ENCODE measurements around the gene SLC26A8. TPM values are rescaled to one million over a fixed set of nuclear protein-coding genes. Genes with fewer than 3 reads are reported as not detected.
"Not testable (repeated sequence)": the region's sequence is repeated elsewhere in the genome, so short reads cannot be mapped to it uniquely, and the experiment has no call there.

The SLC26A8 gene
- total RNA-seq, 1 donor from 2014 or later, result 0.20 TPM

DNA sequence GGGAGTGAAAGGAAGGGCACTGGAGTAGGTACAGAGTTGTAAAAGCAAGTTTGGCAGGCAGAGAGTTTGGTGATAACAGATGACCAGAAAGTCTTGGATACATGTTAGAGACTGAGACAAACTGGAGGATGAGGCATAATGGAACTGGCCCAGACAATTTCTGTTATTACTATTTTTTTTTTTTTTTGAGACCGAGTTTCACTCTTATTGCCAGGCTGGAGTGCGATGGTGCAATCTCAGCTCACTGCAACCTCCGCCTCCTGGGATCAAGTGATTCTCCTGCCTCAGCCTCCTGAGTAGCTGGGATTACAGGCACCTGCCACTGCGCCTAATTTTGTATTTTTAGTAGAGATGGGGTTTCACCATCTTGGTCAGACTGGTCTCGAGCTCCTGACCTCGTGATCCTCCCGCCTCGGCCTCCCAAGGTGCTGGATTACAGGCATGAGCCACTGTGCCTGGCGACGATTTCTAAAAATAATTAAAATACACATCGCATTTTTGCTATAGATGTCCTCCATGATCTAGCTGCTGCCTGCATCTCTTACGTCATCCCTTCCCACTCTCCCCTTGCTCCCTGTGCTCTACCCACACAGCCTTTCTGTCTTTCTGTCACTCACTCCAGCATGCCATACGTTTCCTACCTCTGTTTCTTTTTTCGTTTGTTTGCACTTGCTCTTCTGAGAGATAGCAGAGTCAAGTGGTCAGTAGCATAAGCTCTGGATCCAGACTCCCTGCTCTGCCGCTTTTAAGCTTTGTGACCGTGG, 26.7 kb upstream of the SLC26A8 start:
- DNase-seq, result no peak

GRCh38 chr6:36050305-36050704, 25.9 kb upstream of the SLC26A8 start:
- DNase-seq, result no peak

GRCh38 chr6:36049582-36049981, 25.1 kb upstream of the SLC26A8 start:
- DNase-seq, result no peak

DNA sequence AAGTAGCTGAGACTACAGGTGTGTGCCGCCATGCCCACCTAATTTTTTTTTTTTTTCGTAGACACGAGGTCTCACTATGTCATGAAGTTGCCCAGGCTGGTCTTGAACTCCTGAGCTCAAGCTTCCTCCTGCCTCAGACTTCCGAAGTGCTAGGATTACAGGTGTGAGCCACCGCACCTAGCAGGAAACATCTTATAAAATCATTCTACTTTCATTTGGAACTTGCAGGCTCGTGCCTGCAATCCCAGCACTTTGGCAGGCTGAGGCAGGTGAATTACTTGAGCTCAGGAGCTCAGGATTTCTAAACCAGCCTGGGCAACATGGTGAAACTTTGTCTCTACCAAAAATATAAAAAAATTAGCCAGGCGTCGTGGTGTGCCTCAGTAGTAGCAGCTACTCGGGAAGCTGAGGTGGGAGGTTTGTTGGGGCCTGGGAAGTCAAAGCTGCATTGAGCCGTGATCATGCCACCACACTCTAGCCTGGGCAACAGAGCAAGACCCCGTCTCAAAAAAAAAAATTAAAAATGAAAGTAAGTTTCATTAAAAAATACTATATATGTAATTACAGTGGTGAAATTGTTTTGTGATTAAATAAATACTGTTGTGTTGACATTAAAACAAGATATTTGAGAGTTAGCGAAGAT, 18.3 kb upstream of the SLC26A8 start:
- DNase-seq, result no peak

- DNase-seq, result no peak
Measured at GRCh38 chr6:36040958-36041357, 16.5 kb upstream of the SLC26A8 start.

DNA sequence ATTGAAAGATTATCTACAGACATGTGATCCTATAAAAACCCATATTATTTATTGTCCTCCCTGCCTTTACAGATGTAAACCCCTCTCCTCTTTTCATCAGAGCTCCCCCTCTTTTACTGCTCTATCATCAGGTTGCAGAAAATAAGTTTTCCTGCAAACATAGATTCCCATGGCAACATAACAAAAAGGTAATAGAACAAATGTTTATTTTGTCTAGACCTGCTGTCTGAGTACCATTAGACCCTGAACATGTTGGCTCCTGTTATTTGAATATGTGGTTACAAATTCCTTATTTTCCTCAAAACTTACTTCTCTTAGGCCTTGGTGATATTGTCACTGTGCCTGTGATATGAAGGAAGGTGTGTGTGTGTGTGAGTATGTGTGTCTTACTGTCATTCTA, 14.7 kb upstream of the SLC26A8 start:
- no peak for DNase-seq

DNA sequence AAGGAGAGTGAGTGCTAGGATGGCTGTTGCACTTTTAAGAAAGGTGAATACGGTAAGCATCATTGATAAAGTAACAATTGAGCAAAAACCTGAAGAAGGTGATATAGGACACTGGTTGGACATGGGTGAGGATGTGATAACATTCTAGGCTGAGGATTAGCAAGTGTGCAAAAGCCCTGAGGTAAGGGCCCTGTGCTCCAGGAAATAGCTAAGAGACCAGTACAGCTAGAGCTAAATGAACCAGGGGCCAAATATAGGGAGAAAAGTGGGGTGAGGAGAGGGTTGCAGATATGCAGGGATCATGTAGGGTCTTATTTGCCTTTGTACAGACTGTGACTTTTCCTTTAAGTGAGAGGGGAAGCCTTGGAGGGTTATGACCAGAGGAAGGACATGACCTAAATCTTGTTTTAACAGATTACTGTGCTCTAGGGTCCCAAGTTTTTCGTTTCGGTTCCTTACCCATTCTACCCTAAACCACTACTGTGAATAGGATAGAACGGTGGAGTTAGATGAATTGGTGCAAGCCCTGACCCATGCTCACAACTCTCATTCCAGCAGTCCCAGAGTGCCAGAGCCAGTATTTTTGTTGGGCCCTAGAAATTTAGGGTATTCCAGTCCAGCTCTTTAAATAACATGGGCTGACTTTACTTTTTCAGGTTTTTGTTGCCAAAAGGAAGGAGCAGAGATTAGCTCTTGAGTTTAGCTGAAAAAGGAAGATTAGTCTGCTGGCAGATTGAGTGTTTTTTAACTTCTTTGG, 13.9 kb upstream of the SLC26A8 start:
- DNase-seq, result no peak

DNA sequence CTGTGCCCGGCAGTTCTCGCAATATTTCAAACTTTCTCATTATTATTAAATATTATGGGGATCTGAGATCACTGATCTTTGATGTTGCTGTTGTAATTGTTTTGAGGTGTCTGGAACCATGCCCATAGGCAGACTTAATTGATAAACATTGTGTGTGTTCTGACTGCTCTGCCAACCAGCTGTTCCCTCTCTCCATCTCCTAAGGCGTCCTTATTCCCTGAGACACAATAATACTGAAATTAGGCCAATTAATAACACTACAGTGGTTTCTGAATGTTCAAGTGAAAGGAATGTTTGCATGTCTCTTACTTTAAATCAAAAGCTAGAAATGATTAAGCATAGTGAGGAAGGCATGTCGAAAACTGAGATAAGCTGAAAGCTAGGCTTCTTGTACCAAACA, 10.8 kb upstream of the SLC26A8 start:
- no peak for DNase-seq

- no peak for DNase-seq
Measured at GRCh38 chr6:36034441-36034840, 10.0 kb upstream of the SLC26A8 start.

DNA sequence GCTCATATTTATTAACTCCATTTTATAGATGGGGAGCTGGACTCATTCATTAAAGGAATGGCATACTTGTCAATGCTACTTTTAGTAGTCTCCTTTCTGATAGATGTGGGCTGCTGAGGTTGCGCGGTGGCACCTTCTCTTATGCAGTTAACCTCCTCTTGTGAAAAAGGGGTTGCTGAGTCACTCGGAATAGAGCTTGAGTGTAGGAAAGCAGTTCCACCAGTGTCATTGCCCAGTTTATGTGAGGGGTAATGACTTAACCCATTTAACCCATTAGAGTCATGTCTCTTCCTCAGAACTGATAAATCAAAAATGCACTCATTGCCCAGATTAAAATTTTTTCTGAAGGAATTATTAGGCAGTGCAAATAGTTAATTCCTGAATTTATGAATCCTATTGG, 9.5 kb upstream of the SLC26A8 start:
- no peak for DNase-seq

- DNase-seq, result not testable (repeated sequence)
Measured at GRCh38 chr6:36033144-36033543, 8.7 kb upstream of the SLC26A8 start.

GRCh38 chr6:36032261-36032660, 7.8 kb upstream of the SLC26A8 start:
- DNase-seq, result no peak

DNA sequence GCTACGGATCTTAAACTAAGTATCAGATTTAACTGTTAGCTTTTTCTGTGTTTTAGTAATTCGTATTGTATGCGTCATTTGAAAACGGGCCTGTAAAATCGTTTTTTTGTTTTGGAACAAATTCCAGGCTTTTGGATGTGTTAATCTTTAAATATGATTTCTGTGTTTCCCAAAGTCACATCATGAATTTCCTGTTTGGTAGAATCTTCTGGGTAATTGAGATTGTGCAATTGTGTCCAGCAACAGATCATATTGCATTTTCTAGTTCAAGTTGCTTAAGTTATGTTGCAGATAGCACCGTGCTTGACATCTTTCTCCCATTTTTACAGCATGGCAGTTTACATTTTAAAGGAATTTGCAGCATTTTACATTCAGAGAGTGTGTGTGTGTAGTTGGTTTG, 5.0 kb upstream of the SLC26A8 start:
- peak; percentile 71 for DNase-seq

- DNase-seq, result peak; percentile 47
Measured at GRCh38 chr6:36028877-36029324, 4.5 kb upstream of the SLC26A8 start.

GRCh38 chr6:36028088-36028876, 3.8 kb upstream of the SLC26A8 start:
- DNase-seq, result no peak

DNA sequence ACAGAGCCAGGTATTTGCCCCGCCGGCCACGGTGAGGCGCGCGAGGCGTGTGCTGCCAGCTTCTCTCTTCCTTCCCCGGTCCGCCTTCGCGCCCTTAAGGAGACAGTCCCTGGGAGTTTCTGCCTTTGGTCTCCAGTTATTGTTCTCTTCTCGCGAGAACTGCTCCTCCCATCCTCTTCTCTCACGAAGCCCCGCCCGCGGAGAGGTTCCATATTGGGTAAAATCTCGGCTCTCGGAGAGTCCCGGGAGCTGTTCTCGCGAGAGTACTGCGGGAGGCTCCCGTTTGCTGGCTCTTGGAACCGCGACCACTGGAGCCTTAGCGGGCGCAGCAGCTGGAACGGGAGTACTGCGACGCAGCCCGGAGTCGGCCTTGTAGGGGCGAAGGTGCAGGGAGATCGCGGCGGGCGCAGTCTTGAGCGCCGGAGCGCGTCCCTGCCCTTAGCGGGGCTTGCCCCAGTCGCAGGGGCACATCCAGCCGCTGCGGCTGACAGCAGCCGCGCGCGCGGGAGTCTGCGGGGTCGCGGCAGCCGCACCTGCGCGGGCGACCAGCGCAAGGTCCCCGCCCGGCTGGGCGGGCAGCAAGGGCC, 3.2 kb upstream of the SLC26A8 start, which contains the start of gene MAPK14:
Gene MAPK14 (plus strand): TSS at position 308 of the 587 bp plus-strand sequence. CDS start 350 bp downstream, outside the sequence.
- DNase-seq, result peak; percentile 99

DNA sequence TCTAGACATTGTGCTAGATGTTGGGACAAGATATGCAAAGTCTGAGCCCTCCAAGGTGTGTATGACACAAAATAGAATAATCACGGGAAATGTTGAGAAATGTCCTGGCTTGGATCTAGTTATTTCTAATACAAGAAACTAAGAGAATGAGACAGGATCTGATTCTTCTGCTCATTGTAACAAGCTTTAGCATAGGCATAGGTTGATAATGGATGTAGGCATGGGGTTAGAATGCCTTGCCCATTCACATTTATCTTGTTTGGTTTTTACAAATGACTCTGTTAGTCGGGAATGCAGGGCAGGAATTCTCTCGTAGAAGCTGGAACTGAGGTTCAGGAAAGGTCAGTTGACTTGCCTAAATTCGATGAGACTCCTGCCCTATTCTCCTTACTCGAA, 1.5 kb upstream of the SLC26A8 start:
- DNase-seq, result no peak

DNA sequence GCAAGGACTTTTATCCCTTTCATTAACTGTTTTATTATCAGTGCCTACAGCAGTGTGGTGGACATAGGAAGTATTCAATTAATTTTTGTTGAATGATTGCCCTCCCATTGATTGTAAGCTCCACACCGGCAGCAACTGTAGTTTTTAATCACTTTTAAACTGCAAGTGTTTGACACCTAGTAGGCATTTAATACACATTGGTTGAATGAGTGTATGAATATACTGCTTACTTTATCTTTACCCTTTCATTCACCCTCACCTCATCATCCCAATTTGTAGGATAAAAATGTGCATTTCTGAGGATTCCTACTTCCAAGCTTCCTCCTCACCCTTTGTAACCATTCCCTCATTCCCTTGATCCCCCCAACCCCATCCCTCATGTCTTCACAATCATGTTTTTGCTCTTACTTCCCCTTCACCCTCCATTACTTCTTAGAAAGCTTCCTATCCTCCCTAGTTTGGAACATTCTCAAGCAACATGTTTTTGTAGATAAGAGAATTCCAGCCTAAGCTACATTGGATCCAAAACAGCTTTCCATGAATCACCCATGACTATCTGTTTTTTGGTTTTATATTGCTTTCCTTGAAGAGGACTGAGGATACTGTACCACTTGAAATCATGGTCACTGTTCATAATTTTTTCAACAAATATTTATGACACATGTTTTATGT, 955 bp upstream of the SLC26A8 start:
- no peak for DNase-seq

- no peak for DNase-seq
Measured at GRCh38 chr6:36020154-36020553, 4.3 kb downstream of the SLC26A8 start.

- no peak for DNase-seq
Measured at GRCh38 chr6:36019167-36019566, 5.3 kb downstream of the SLC26A8 start.

GRCh38 chr6:36018339-36018738, 6.1 kb downstream of the SLC26A8 start:
- no peak for DNase-seq
